SK-N-SH treated with all-trans-retinoic acid at 6 μM for 48 hours (cell line): ENCODE measurements around the gene COMT.

ENCODE experiments used
- ARNTL ChIP-seq: fragments of 450-650 bp; formaldehyde crosslinking; IDR thresholded peaks from 2 replicates; pipeline ENCODE4 v1.5.0; 2020; ENCODE audit warnings: low read depth, mild to moderate bottlenecking, moderate library complexity, borderline replicate concordance
- CREB5 ChIP-seq: fragments of 250-450 bp; sonication (Bioruptor Pico); IDR thresholded peaks from 2 replicates; pipeline ENCODE4 v1.5.1; 2020; ENCODE audit warnings: low read depth, mild to moderate bottlenecking, moderate library complexity
- CSRNP3 ChIP-seq: fragments of 250-450 bp; sonication (Bioruptor Pico); IDR thresholded peaks from 2 replicates; pipeline ENCODE4 v1.5.1; 2021; ENCODE audit warnings: mild to moderate bottlenecking, moderate library complexity
- ESRRG ChIP-seq: fragments of 250-450 bp; sonication (Bioruptor Pico); IDR thresholded peaks from 2 replicates; pipeline ENCODE4 v1.6.1; 2021; ENCODE audit warnings: mild to moderate bottlenecking
- PATZ1 ChIP-seq: fragments of 250-450 bp; sonication (Bioruptor Pico); IDR thresholded peaks from 2 replicates; pipeline ENCODE4 v1.8.0; 2020; ENCODE audit warnings: mild to moderate bottlenecking, moderate library complexity, borderline replicate concordance
- POU6F1 ChIP-seq: fragments of 250-450 bp; sonication (Bioruptor Pico); IDR thresholded peaks from 2 replicates; pipeline ENCODE4 v1.8.0; 2021; ENCODE audit warnings: low read depth, mild to moderate bottlenecking, moderate library complexity, borderline replicate concordance
- ZNF8 ChIP-seq: fragments of 450-650 bp; formaldehyde crosslinking; IDR thresholded peaks from 2 replicates; pipeline ENCODE4 v1.5.0; 2020; ENCODE audit warnings: mild to moderate bottlenecking, moderate library complexity

GRCh38 chr22:19998232-19998951 lies 56.8 kb downstream of the COMT start:
- TF ChIP-seq CREB5 (CRISPR knock-in tag): no peak
- TF ChIP-seq PATZ1: no peak
- no peak for TF ChIP-seq POU6F1 (CRISPR knock-in tag)
- no peak for TF ChIP-seq CSRNP3
- no peak for TF ChIP-seq ESRRG (CRISPR knock-in tag)
- TF ChIP-seq ARNTL (CRISPR knock-in tag): no peak
- TF ChIP-seq ZNF8 (CRISPR knock-in tag): no peak
